Ovary (tissue), 9 donors: ENCODE data around the gene ADGRD1. TPM values are rescaled to one million over a fixed set of nuclear protein-coding genes. Genes with fewer than 3 reads are reported as not detected.

Experiments
- DNase-seq, 5 donors: peaks; one replicate each; pipeline ENCODE4 v3.0.0-alpha.2; 2019 to 2020
- H3K27ac ChIP-seq, 2 donors: fragments of 200-600 bp; one replicate each; pipeline versions ENCODE4 v1.5.1 to v1.8.0; 2019 to 2022
- H3K27me3 ChIP-seq: fragments of 200-600 bp; one replicate; pipeline ENCODE4 v1.8.0; 2022
- H3K36me3 ChIP-seq: fragments of 200-600 bp; sonication (generic); one replicate; pipeline ENCODE4 v1.5.1; 2019
- H3K4me1 ChIP-seq: one replicate; pipeline ENCODE4 v1.8.1; 2013; ENCODE audit warnings: mild to moderate bottlenecking, moderate library complexity; ENCODE audit not compliant: insufficient read depth
- H3K4me3 ChIP-seq: fragments of 200-600 bp; sonication (generic); one replicate; pipeline ENCODE4 v1.5.1; 2017
- H3K9me3 ChIP-seq, 2 donors: fragments of 200-600 bp in 1 of 2; sonication (generic) in 1 of 2; one replicate each; pipeline versions ENCODE4 v1.5.1 to v1.8.1; 2013 to 2019; ENCODE audit warnings: mild to moderate bottlenecking in 1 of 2, moderate library complexity in 1 of 2
- CTCF ChIP-seq, 3 donors: fragments of 450-650 bp in 2 of 3; fragments of 200-600 bp in 1 of 3; IDR thresholded peaks; one replicate each; pipeline versions ENCODE4 v1.5.1 to v1.8.0; 2016 to 2022; ENCODE audit warnings: antibody characterized with exemption in 3 of 3, mild to moderate bottlenecking in 1 of 3
- EP300 ChIP-seq: sonication (generic); formaldehyde crosslinking; IDR thresholded peaks from one replicate; pipeline ENCODE4 v1.6.1; 2017; ENCODE audit warnings: antibody characterized with exemption
- POLR2A ChIP-seq: fragments of 450-650 bp; IDR thresholded peaks from one replicate; pipeline ENCODE4 v1.6.1; 2017; ENCODE audit warnings: antibody characterized with exemption, mild to moderate bottlenecking, moderate library complexity
- WGBS, 3 donors: extraction: QIAGEN DNeasy Blood & Tissue Kit in 1 of 3; methylation state at CpG; one replicate each; pipeline versions ENCODE4 v1.1.5 to v1.1.7; 2013 to 2017; 5-methylcytosine and 5-hydroxymethylcytosine counted together
- intact Hi-C, 4 donors: fragments of 100-400 bp; cut with DNase I; formaldehyde crosslinking; loops; one replicate each; pipeline versions ENCODE4 v1.11.0 to v1.15.1; 2022 to 2023
- polyA plus RNA-seq, 2 donors: library from polyadenylated mRNA; stranded (reverse); fragments of 200-250 nt in 1 of 2; fragments of 350-450 nt in 1 of 2; fragmentation: Illumina TruSeq in 1 of 2; extraction: RNeasy Lipid Tissue Mini Kit (QIAGEN cat#74804) in 1 of 2; gene quantifications; one replicate each; pipeline ENCODE4 v1.2.3, GENCODE V29; 2013 to 2014
- total RNA-seq, 7 donors: library from RNA; depleted of rRNA in 2 of 7; stranded (reverse); fragments of >200 nt in 2 of 7; fragmentation: NEBNext Ultra II Directional in 3 of 7; extraction: Animal tissue kit (Norgen Biotek cat#: 25700) in 3 of 7; gene quantifications; one replicate each; pipeline versions ENCODE4 v1.1.0 to v1.2.4, GENCODE V29; 2016 to 2023
- donor health status: DM: no; HTN: no; CAD: no; lungs with moderate emphysema.
- donor health status: DM: no; HTN: no; CAD: no.
- donor health status: Bipolar disorder and iron deficiency.
- donor health status: DM: yes; HTN: yes; CAD: no.
- donor health status: DM: no; HTN: no; CAD: no.
- donor health status: DM: yes; HTN: yes; CAD: no.

ADGRD1 gene
- total and polyA plus RNA-seq, 9 donors: 7.6 to 75.3 (median 25.9) TPM

DNA sequence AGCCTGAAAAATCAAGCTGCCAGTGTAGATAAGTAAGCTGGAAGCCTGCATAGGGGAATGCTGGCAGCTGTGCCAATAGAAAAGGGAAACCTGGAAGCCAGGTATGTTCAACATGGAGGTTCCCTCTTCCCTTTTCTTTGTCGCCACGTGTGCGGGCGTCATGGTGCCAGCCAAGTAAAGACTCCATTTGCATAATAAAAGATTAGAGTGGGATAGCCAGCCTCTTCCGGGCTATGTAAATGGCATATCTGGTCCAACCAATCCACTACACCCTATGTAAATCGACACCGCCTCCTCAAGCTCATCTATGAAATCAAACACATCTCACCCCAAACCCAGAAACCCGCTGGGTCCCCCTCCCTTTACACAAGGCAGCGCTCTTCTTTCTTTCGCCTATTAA lies 5.6 kb upstream of the ADGRD1 start:
- no peaks in the 10 kb centered on the region for H3K36me3 ChIP-seq
- TF ChIP-seq EP300 (no peak), CTCF (IDR thresholded peaks at IDR 0.05) (no peak), POLR2A (no peak)
- intact Hi-C loops: no loop called here
- H3K4me3 ChIP-seq: no peak overlapping the region
- H3K4me1 ChIP-seq: peaks cover 11% of the 10 kb centered on the region
- H3K9me3 ChIP-seq: no peaks in the 10 kb centered on the region
- no peak overlapping the region for H3K27ac ChIP-seq
- H3K27me3 ChIP-seq: no peaks in the 10 kb centered on the region
- no peak for DNase-seq
- WGBS, 3 donors: 88 to 89% (median 88%) methylated on average over 10 of the region's 10 CpGs

- H3K36me3 ChIP-seq: no peaks in the 10 kb centered on the region
These were observed 5.0 kb upstream of the ADGRD1 start for GRCh38 chr12:130948751-130949150.

DNA sequence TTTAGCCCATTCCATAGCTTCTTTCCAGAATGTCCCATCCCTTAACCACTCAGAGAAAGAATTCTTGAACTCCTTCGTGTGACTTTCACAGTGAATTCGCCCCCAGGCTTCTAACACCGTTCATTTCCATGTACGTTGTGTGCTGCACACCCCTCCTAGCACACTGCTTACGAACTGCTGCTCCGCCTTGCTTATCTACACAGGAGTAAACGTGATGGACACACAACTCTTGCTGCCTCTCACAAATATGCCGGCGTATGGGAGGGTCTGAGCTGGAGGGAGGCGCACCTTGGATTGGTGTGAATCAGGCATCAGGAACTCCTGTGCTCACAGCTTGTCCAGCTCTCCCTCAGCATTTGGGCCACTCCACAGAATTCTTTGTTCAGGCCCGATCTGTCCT lies 3.9 kb upstream of the ADGRD1 start:
- H3K4me1 ChIP-seq: peaks cover 13% of the 10 kb centered on the region
- no peak for TF ChIP-seq EP300
- no peak for TF ChIP-seq POLR2A
- TF ChIP-seq CTCF (IDR thresholded peaks at IDR 0.05): no peak
- H3K36me3 ChIP-seq: no peaks in the 10 kb centered on the region
- H3K27me3 ChIP-seq: no peaks in the 10 kb centered on the region
- no peaks in the 10 kb centered on the region for H3K9me3 ChIP-seq
- DNase-seq: no peak
- intact Hi-C loops: no loop called here
- 88 to 92% (median 90%) methylated on average over 11 of the region's 11 CpGs for WGBS, 3 donors
- H3K27ac ChIP-seq: no peak overlapping the region
- H3K4me3 ChIP-seq: no peak overlapping the region

More at GRCh38 chr12:130948751-130949150, 5.0 kb upstream of the ADGRD1 start:
- WGBS, 3 donors: 91 to 94% (median 94%) methylated on average over 10 of the region's 10 CpGs
- DNase-seq: no peak
- Histone ChIP-seq H3K4me3 (no peak overlapping the region), H3K27me3 (no peaks in the 10 kb centered on the region), H3K9me3 (no peaks in the 10 kb centered on the region), H3K4me1 (peaks cover 13% of the 10 kb centered on the region), H3K27ac (no peak overlapping the region)
- TF ChIP-seq EP300: no peak
- TF ChIP-seq POLR2A: no peak
- TF ChIP-seq CTCF (IDR thresholded peaks at IDR 0.05): no peak
- intact Hi-C loops: no loop called here

DNA sequence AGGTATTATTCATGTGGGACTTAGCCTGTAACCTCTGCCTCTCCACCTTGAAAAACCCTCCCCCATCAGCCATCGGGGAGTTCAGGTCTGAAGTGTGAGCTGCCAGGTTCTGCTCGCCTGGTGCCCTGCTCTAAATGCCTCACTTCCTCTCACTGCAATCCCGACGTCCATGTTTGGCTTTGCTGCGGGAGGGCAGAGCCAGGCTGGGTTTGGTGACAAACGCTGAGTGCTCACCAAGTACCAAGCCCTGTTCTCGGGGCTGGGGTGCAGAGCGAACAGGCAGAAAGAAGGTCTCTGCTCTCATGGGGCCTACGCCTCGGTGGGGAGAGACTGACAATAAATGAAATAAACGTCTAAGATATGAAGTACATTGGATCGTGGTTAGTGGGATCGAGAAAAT lies 2.1 kb upstream of the ADGRD1 start:
- Histone ChIP-seq H3K4me1 (peaks cover 12% of the 10 kb centered on the region), H3K27me3 (no peaks in the 10 kb centered on the region), H3K36me3 (no peaks in the 10 kb centered on the region), H3K4me3 (no peak overlapping the region), H3K27ac (no peak overlapping the region), H3K9me3 (no peaks in the 10 kb centered on the region)
- no peak for TF ChIP-seq CTCF (IDR thresholded peaks at IDR 0.05)
- TF ChIP-seq EP300: no peak
- no peak for TF ChIP-seq POLR2A
- DNase-seq: no peak
- intact Hi-C loops: no loop called here
- WGBS, 3 donors: 84 to 89% (median 87%) methylated on average over 13 of the region's 13 CpGs
